ENCODE data around the gene LSM6. TPM values are rescaled to one million over a fixed set of nuclear protein-coding genes. Genes with fewer than 3 reads are reported as not detected.

LSM6 gene
- total RNA-seq, 1 donor from 2014 or later: 65.0 TPM

DNA sequence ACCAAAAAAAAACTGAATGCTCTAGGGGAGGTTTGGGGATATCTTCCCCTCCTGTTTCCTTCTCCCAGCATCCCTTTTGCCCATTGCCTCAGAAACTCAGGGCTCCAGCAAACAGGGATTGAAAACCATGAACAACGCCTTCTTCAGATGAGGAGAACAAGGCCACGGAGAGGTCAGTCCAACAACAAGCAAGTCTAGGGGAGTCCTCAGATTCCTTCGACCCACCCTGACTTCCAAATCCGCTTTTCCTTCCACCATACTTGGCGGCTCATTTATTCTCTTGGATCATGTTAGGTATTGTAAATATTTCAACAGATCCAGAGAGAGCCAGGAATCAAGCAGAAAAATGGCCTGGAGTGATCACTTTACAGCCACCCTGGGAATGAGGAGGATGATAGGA lies 60.7 kb downstream of the LSM6 start:
- Mint-ChIP-seq H3K36me3 (ENCODE audit: low read depth) (no peaks in the 10 kb centered on the region), H3K27ac (no peak overlapping the region), H3K9me3 (no peaks in the 10 kb centered on the region), H3K4me1 (ENCODE audit: low read depth) (no peaks in the 10 kb centered on the region), H3K27me3 (ENCODE audit: insufficient read depth) (peaks cover 6% of the 10 kb centered on the region), H3K4me3 (no peak overlapping the region)
- no peak for DNase-seq (ENCODE audit: low spot score)
- intact Hi-C loops (cut with micrococcal nuclease): no loop called here

DNA sequence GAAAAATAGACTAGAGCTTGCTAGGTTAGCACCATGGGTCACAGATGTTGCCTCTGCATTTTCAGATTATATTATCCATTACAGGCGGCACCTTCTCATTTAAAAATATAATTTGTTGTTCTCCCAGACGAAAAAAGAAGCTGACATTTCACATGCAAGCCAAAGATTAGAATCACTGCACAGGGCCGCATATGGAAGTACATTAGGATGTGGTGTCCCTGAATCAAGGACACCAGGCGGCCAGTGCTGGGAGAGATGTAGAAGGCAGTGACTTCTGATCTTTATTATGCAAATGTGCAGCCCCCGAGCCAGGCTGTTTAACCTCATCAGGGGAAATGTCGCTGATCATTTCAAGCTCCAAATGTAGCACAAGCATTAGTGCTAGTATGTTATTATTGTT lies 61.6 kb downstream of the LSM6 start:
- Mint-ChIP-seq H3K27ac (no peak overlapping the region), H3K27me3 (ENCODE audit: insufficient read depth) (peaks cover 6% of the 10 kb centered on the region), H3K4me3 (no peak overlapping the region), H3K9me3 (no peaks in the 10 kb centered on the region), H3K36me3 (ENCODE audit: low read depth) (no peaks in the 10 kb centered on the region), H3K4me1 (ENCODE audit: low read depth) (peaks cover 4% of the 10 kb centered on the region)
- DNase-seq (ENCODE audit: low spot score): no peak
- intact Hi-C loops (cut with micrococcal nuclease): no loop called here

DNA sequence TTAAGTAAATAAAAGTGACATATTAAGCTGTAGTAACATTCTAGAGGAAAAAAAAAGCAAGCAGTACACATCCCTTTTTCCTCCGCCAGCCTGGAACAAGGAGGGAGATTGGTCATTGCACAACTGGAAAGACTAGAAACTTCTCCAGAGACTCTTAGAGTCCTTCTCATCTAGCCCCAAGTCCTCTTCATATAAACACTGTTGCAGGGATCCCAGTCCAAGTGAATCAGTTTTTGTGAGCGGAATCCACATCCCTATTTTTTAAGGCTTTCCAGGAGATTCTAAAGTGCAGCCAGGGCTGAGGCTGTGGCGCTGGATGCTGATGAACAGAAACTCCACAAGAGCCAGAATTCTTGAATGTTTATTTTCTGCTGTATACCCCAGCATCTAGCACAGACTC lies 62.6 kb downstream of the LSM6 start:
- DNase-seq (ENCODE audit: low spot score): no peak
- Mint-ChIP-seq H3K27me3 (ENCODE audit: insufficient read depth) (peaks cover 6% of the 10 kb centered on the region), H3K4me3 (no peak overlapping the region), H3K4me1 (ENCODE audit: low read depth) (peaks cover 6% of the 10 kb centered on the region), H3K36me3 (ENCODE audit: low read depth) (no peaks in the 10 kb centered on the region), H3K9me3 (no peaks in the 10 kb centered on the region), H3K27ac (no peak overlapping the region)
- intact Hi-C loops (cut with micrococcal nuclease): no loop called here

Other genes starting within 250 kb of the LSM6 start
- 50.7 and 51.1 TPM in 2 replicates for gene ZNF827, start 236.9 kb upstream of the LSM6 start, total RNA-seq
- 0.22 TPM in 1 of 2 replicates, not detected in the other for gene REELD1, start 38.8 kb downstream of the LSM6 start, total RNA-seq

Data from activated T-helper 1 cell treated with anti-CD3 and anti-CD28 coated beads, Interleukin-12 subunit alpha, Interleukin-12 subunit beta, Interleukin-2, Interleukin-4 antibody, amounts not matched to agents 30 ng/mL and 10 ng/mL and 1 ng/mL, durations not matched to agents 14 hours and 24 hours and 36 hours (primary cell).